CD4-positive, alpha-beta T cell (primary cell): ENCODE results near the gene MAGI3. TPM values are rescaled to one million over a fixed set of nuclear protein-coding genes. Genes with fewer than 3 reads are reported as not detected.

Experiments
- ATAC-seq: fragments of 200-7000 bp; cut with Tn5 transposase; one replicate; pipeline ENCODE4 v1.10.0; 2022; ENCODE audit warnings: mild to moderate bottlenecking; ENCODE audit not compliant: poor library complexity
- CTCF ChIA-PET: fragments of 350-600 bp; sonication (Branson Sonifier 250); formaldehyde crosslinking; loops from one replicate; lab custom pipeline; 2021; ENCODE audit warnings: antibody characterized with exemption, inconsistent platforms; lab: Charles Lee
- POLR2A ChIA-PET: fragments of 350-600 bp; sonication (Branson Sonifier 250); formaldehyde crosslinking; loops from one replicate; lab custom pipeline; 2021; ENCODE audit warnings: antibody characterized with exemption, inconsistent platforms; lab: Charles Lee
- DNase-seq, 14 experiments: peaks; one replicate each; pipeline ENCODE4 v3.0.0-alpha.2; 2013 to 2020; ENCODE audit warnings: mixed read lengths in 2 of 14
- H3K27ac ChIP-seq, 2 donors: one replicate each; pipeline versions ENCODE4 v1.5.1 to v1.7.0; 2013; ENCODE audit warnings: low read length in 2 of 2, low read depth in 1 of 2, mild to moderate bottlenecking in 1 of 2
- H3K27me3 ChIP-seq, 2 experiments: 1 replicate in 1 of 2; 2 replicates in 1 of 2; pipeline versions ENCODE4 v1.6.1 to v1.7.0; 2013; ENCODE audit warnings: low read length in 2 of 2, control low read depth in 1 of 2, mild to moderate bottlenecking in 1 of 2, moderate library complexity in 1 of 2; ENCODE audit not compliant: insufficient read depth in 2 of 2, control insufficient read depth in 1 of 2
- H3K36me3 ChIP-seq: one replicate; pipeline ENCODE4 v1.6.1; 2013; ENCODE audit warnings: low read length, control low read depth; ENCODE audit not compliant: insufficient read depth
- H3K4me1 ChIP-seq: one replicate; pipeline ENCODE4 v1.6.1; 2013; ENCODE audit warnings: low read length, control low read depth; ENCODE audit not compliant: insufficient read depth
- H3K4me3 ChIP-seq: one replicate; pipeline ENCODE4 v1.5.1; 2013; ENCODE audit warnings: mild to moderate bottlenecking, low read length, moderate library complexity
- H3K9me3 ChIP-seq, 2 experiments: 1 replicate in 1 of 2; 2 replicates in 1 of 2; pipeline versions ENCODE4 v1.6.1 to v1.7.0; 2013; ENCODE audit warnings: low read length in 2 of 2, mild to moderate bottlenecking in 2 of 2, control low read depth in 1 of 2, moderate library complexity in 1 of 2; ENCODE audit not compliant: control insufficient read depth in 1 of 2, insufficient read depth in 1 of 2
- H3K27ac Mint-ChIP-seq: one replicate; pipeline ENCODE4 v1.8.0; 2020; ENCODE audit warnings: mixed read lengths
- H3K27me3 Mint-ChIP-seq: one replicate; pipeline ENCODE4 v1.8.0; 2021; ENCODE audit warnings: mixed read lengths
- H3K36me3 Mint-ChIP-seq: one replicate; pipeline ENCODE4 v1.8.0; 2021; ENCODE audit warnings: low read depth, mixed read lengths
- H3K4me1 Mint-ChIP-seq: one replicate; pipeline ENCODE4 v1.8.0; 2021; ENCODE audit warnings: low read depth, mixed read lengths
- H3K4me3 Mint-ChIP-seq: one replicate; pipeline ENCODE4 v1.8.0; 2020; ENCODE audit warnings: mild to moderate bottlenecking, mixed read lengths
- H3K9me3 Mint-ChIP-seq: one replicate; pipeline ENCODE4 v1.8.0; 2020; ENCODE audit warnings: mixed read lengths
- CTCF ChIP-seq: fragments of 200-600 bp; IDR thresholded peaks from one replicate; pipeline ENCODE4 v1.8.0; 2022; ENCODE audit warnings: antibody characterized with exemption, mild to moderate bottlenecking
- intact Hi-C, 2 experiments: fragments of 100-400 bp; cut with DNase I in 1 of 2; cut with micrococcal nuclease in 1 of 2; formaldehyde crosslinking; loops; one replicate each; pipeline versions ENCODE4 v1.15.1 to v1.9.0; 2023 to 2025; cut with DNase I, micrococcal nuclease
- total RNA-seq, 174 experiments: library from RNA in 2 of 174; stranded (reverse) in 2 of 174; gene quantifications; one replicate each; pipeline ENCODE4 v1.2.3 and lab custom pipeline; 2021 to 2026

The MAGI3 gene
- total RNA-seq, 2 experiments from 2014 or later = 6.7 to 8.7 TPM

- no peaks in the 10 kb centered on the region for H3K4me1 ChIP-seq
- ATAC-seq = no peak
- peaks cover 74% of the 10 kb centered on the region for H3K36me3 Mint-ChIP-seq
- intact Hi-C loops = no loop called here
- ChIA-PET CTCF (no interaction called here), POLR2A (no interaction called here)
- no peak overlapping the region for H3K27ac ChIP-seq
- peaks cover 16% of the 10 kb centered on the region for H3K9me3 Mint-ChIP-seq
- TF ChIP-seq CTCF = no peak
- peaks cover 12 to 17% of the 10 kb centered on the region in 2 experiments for H3K9me3 ChIP-seq
- no peaks in the 10 kb centered on the region for H3K4me1 Mint-ChIP-seq
- H3K27me3 Mint-ChIP-seq = no peaks in the 10 kb centered on the region
- H3K4me3 Mint-ChIP-seq = no peak overlapping the region
- no peak overlapping the region for H3K4me3 ChIP-seq
- H3K27ac Mint-ChIP-seq = no peak overlapping the region
- H3K36me3 ChIP-seq = no peaks in the 10 kb centered on the region
- no peaks in the 10 kb centered on the region for H3K27me3 ChIP-seq
- DNase-seq = no peak
These were observed 238.7 kb downstream of the MAGI3 start for GRCh38 chr1:113628997-113629396.

DNA sequence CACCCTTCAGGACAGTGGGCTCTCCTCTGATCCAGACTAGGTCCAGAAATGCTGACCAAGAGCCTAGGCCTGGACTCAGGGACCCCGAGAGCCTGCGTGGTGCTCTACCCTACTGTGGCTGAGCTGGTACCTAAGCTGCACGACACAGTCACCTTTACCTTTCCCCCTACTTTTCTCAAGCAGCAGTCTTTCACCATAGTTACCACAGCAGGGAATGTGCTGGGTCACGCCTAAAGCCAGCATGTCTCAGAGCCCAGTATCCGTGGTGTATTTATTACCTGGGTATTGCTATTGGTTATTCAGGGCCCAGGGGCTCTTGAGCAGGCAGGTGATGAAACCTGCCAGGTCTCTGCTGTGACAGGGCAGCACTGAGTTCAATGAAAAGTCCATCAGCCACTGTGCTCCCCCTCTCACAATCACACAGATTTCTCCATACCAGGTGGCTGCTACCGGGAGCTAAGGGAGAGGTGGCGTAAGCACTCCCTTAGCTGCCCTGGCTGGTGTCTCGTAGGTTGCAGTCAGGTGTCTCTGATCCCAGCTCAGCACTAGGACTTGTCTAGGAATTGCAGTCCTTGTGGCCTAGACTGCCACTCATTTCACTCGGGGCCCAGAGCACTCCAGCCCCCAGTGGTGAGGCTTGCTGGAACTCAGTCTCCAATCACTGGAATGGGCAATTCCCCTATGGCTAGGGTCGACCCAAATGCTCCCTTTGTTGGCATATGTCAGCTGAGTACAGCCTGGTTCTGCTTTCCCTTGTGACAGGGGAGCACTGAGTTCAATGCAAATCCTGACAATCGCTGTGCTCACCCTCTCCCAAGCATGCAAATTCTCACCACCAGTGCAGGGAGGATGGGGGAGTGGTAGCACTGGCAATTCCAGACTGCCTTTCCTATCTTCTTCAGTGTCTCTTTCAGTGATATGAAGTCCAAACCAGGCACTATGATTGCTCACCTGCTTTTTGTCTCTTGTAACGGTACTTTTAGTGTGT, 240.3 kb downstream of the MAGI3 start:
- Mint-ChIP-seq H3K36me3 (peaks cover 57% of the 10 kb centered on the region), H3K27ac (no peak overlapping the region), H3K27me3 (no peaks in the 10 kb centered on the region), H3K9me3 (peaks cover 16% of the 10 kb centered on the region), H3K4me3 (no peak overlapping the region), H3K4me1 (no peaks in the 10 kb centered on the region)
- intact Hi-C loops = no loop called here
- ATAC-seq (no peak), DNase-seq (no peak)
- no peak overlapping the region for H3K4me3 ChIP-seq
- no peak overlapping the region for H3K27ac ChIP-seq
- peaks cover 12 to 17% of the 10 kb centered on the region in 2 experiments for H3K9me3 ChIP-seq
- H3K27me3 ChIP-seq = no peaks in the 10 kb centered on the region
- no peak for TF ChIP-seq CTCF
- ChIA-PET POLR2A (no interaction called here), CTCF (no interaction called here)
- no peaks in the 10 kb centered on the region for H3K4me1 ChIP-seq
- no peaks in the 10 kb centered on the region for H3K36me3 ChIP-seq

DNA sequence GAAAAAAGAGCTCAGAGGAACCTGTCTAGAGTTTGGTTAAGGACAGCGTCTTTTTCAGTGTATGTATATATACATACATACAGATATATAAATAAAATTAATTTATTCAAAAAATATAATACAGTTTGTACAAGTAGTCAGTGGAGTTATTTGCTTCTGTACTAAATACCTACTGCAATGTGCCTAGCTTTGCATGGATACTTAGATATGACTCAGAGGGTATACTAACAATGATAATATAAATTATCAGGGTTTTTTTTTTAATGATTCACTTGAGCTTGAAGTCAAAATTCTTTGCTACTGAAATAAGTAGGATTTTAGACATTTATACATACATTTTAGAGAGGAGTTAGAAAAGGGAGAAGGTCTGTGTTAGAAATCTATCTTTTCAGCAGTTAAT, 251.1 kb downstream of the MAGI3 start:
- peaks cover 36% of the 10 kb centered on the region for H3K36me3 Mint-ChIP-seq
- Histone ChIP-seq H3K4me1 (no peaks in the 10 kb centered on the region), H3K27me3 (no peaks in the 10 kb centered on the region), H3K9me3 (peaks cover 0 to 4% of the 10 kb centered on the region in 2 experiments), H3K36me3 (no peaks in the 10 kb centered on the region), H3K27ac (no peak overlapping the region), H3K4me3 (no peak overlapping the region)
- no peak overlapping the region for H3K27ac Mint-ChIP-seq
- no peaks in the 10 kb centered on the region for H3K4me1 Mint-ChIP-seq
- ChIA-PET POLR2A (no interaction called here), CTCF (no interaction called here)
- intact Hi-C loops = no loop called here
- H3K27me3 Mint-ChIP-seq = no peaks in the 10 kb centered on the region
- H3K4me3 Mint-ChIP-seq = no peak overlapping the region
- ATAC-seq (no peak), DNase-seq (no peak)
- TF ChIP-seq CTCF = no peak
- no peaks in the 10 kb centered on the region for H3K9me3 Mint-ChIP-seq
